Testis (tissue), 2 donors: ENCODE data around the gene GP1BA.

Source experiments
- CTCF ChIP-seq, 3 experiments: fragments of 450-650 bp in 2 of 3; fragments of 200-600 bp in 1 of 3; sonication (generic) in 1 of 3; IDR thresholded peaks; one replicate each; pipeline ENCODE4 v1.5.1; 2016 to 2019; ENCODE audit warnings: antibody characterized with exemption in 3 of 3, mild to moderate bottlenecking in 2 of 3, moderate library complexity in 1 of 3
- POLR2A ChIP-seq: fragments of 450-650 bp; IDR thresholded peaks from one replicate; pipeline ENCODE4 v1.6.1; 2017; ENCODE audit warnings: antibody characterized with exemption, mild to moderate bottlenecking, moderate library complexity

- TF ChIP-seq CTCF (IDR thresholded peaks at IDR 0.05) (no peak), POLR2A (no peak)
These were observed 37.6 kb downstream of the GP1BA start for GRCh38 chr17:4969551-4970173.
